Measurements from ENCODE around the gene GPR146.

The GPR146 gene

DNA sequence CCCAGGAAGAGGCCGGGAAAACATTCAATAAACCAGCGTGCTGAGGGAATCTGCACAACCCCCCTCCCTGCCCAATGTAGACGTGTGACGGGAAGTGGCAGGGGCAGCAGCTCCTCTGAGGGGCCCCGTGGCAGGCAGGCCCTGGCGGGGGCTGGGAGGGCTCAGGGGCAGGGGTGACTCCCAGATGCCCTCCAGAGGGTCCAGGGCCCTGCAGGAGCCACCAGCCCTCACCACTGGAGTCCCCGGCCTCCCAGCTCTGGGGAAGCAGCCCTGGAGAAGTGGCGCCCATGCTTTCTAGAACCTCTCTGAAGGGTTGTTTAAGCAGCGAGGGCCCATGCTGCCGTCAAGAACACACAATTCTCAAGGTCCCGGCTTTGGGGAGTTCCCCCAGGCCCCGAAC is 35.2 kb downstream of the GPR146 start:
- no peak for DNase-seq

DNA sequence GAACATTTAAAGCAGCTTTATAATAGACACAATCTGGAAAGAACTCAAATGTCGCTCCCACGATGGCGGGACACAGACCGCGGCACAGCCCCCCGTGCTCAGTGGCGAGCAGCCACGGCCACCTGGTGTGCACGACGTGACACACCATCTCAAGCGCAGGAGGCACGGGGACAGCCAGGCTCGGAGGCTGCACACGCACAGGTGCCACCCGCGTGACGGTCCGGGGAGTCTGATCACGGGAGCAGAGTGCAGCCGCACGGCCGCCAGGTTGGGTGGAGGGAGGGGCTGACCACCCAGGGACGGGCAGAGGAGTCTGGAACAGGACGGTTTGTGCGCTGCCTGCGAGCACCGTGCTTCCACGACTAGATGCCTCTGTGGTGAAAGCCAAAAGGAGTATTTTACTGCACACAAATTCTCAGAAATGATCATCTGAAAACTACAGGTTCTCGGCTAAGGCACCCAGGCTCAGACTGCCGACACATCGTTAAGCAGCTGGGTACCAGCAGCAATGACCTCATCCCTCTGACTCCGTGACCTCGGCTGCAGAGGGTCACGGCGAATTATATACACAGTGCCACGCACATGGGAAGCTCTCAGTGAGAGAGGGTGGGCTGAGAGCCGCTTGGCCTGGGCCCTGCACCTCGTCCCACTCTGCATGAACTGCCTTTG is 36.0 kb downstream of the GPR146 start:
- DNase-seq = no peak

DNA sequence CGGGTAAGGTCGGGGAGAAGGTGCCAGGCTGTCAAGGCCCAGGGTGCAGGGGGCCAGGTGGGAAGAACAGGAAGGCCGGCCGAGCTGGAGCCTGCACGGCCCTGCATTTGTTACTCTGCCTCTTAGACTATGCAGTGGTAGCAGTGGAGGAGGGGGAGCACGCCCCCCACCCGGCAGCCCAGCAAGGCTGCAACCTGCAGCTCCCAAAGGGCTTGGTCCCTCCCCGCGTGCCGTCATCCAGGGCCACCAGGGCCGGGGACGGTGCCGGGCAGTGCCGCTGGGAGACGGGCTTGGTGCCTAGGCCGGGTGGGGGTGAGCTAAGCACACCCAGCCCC is 36.5 kb downstream of the GPR146 start:
- no peak for DNase-seq

DNA sequence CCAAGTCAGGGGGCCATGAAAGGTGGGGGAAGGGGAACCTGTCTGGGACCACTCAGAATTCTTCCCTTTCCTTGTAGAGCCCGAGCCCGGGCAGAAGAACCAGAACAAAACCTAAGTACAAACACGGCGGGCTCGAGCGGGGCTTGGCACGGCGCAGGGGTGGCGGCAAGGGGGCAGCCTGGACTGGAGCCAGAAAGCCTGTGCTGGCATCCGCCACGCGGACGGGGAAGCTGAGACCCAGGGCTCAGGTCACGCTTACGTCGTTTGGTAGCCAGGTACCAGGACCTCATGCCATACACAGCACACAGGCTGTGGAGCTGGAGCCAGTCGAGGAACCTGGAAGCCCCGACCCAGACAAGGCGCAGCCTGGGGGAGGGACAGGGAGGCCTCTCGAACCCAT is 37.0 kb downstream of the GPR146 start:
- no peak for DNase-seq

DNA sequence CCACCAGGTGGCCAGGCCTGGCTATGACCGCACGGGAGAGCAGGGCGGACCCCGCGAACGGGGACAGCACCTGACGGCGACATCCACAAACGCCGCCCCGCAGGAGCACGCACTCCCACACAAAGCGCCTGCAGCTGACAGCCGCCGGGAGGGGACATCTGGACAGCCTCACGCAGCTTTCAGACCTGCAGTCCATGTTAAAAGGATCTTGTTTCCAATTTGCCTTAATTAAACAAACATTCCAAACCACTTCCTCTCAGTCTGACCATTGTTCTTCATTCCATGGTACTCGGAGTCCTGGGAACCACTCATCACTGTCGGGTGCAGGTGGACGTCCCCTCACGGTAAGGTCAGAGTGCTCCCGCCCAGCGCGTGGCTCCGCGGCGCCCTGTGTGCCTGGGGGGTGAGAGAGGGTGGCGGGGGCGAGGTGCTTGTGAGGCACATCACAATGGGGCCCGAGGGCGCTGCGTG is 37.6 kb downstream of the GPR146 start:
- DNase-seq = no peak

DNA sequence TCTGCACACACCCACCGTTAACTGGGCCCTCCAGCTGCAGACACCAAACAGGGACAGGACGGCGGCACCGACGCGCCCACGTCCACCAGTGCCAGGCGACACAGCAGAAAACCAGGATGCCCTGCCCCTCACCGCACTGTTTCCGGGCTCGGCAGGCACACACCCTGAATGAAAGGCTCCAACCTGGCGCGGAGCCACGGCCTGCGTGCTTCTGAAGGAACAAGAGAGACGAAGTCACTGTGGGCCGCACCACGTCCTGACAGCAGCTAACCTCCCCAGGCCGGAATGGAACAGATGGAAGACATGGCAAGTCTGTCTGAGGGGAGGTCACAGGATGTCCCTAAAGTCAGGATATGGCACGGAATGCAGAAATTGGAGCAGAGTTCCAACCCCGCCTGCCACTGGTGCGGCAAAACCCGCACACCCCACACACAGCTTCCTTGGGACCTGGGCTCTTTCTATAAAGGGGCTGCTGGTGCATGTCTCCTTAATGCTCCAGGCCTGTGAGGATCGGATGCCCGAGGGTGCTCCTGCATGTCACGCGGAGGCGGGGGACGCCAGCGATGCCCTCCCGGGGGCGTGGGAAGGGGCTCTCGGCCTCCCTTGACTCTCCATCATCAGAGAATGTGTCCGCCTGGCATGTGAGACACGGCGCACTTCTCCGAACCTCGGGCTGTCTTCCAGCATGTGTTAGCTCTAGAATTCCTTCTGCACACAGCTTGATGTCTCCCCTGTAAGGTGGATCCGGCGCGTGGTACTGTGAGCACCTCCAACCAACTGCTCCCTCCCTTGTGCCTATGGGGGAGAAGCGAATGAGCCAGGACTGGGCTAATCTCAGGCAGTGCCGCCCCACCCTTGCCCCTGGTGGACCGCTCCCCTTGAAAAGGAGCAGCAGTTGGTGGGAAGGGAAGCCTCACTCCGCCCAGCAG is 39.6 kb downstream of the GPR146 start:
- no peak for DNase-seq

DNA sequence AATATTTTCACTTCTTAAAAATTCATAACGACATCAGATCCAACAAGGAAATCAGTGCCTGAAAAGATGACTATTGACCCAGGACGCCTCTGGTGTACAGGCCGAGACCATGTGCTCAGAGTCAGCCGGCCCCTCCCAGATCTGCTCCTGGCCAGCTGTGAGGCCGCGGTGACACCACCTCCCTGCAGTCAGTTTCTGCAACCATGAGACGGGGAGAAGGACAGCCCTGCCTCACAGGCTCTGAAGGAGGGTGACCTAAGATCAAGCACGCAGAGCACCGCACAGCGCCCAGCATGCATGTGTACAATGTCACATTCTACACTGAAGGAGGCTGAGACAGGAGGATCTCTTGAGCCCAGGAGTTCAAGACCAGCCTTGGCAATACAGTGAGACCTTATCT is 40.9 kb downstream of the GPR146 start:
- DNase-seq = no peak

DNA sequence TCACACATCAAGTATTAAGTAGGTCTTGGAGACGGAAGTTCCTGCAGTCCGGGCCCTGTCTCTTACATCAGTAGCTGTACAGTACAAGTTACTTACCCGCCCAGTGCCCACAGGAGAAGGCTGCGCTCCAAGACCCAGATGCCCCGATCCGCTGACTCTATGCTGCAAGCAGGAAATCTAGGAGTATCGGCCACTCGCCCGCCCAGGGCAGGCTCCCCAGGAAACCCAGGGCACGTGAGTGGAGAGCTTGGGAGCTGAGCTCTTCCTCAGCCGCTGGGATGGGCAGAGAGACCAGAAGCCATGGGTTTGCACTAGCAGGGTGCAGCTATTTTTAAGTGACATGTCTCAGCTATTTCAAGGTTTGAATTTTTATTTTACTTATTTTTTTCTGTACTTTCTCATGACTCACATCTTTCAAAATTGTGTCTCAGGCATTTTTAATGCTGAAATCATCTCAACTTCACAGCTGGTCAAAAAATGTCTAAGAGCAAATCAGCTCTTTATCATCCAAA is 41.6 kb downstream of the GPR146 start:
- no peak for DNase-seq

DNA sequence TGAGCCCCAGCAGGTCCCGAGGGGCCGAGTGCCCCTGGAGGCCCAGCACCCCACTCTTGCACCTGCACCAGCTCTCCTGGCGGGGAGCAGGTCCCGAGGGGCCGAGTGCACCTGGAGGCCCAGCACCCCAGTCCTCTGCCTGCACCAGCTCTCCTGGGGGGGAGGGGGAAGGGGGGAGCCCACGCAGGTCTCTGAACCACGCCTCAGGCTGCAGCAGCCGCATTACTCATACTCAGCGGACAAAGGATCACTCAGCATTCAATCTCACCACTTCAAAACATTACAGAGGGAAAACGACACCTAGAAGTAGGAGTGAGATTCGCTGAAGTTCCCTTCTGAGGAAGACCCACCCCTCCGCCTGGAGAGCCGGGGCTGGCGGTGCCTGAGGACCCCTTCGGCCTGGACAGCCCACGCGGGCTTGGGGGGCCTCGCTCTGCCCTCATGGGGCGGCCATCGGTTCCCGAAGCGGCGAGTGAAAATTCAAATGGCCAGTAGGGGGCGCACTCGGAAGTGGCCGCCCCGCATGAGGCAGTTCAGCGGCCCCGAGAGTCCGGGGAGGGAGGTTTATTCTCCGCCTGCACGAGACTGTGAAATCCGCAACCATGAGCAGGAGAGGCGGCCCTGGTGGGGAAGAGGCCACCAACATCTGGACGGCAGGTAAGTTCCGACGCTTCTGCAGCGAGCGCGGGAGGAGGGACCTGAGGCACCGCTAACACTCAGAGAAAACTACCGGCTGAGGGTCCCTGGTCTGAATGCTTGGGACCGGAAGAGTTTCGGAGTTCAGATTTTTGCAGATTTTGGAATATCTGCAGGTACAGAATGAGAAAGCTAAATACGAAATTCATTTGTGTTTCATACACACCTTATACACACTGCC is 42.5 kb downstream of the GPR146 start:
- peak; percentile 80 for DNase-seq

DNA sequence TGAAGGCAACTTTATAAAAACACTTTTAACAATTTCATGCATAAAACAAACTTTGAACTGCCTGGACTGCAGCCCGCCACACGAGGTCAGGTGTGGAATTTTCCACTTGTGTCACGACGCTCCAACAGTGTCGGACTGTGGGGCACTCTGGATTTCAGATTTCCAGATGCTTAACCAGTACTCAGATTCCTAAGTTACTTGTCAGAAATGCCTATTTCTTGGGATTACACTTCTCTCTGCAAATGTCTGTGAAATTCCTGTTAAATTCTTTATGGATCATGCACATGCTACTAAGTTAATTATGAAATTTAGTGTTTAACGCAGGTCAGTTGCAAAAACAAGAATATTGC is 43.1 kb downstream of the GPR146 start:
- no peak for DNase-seq

DNA sequence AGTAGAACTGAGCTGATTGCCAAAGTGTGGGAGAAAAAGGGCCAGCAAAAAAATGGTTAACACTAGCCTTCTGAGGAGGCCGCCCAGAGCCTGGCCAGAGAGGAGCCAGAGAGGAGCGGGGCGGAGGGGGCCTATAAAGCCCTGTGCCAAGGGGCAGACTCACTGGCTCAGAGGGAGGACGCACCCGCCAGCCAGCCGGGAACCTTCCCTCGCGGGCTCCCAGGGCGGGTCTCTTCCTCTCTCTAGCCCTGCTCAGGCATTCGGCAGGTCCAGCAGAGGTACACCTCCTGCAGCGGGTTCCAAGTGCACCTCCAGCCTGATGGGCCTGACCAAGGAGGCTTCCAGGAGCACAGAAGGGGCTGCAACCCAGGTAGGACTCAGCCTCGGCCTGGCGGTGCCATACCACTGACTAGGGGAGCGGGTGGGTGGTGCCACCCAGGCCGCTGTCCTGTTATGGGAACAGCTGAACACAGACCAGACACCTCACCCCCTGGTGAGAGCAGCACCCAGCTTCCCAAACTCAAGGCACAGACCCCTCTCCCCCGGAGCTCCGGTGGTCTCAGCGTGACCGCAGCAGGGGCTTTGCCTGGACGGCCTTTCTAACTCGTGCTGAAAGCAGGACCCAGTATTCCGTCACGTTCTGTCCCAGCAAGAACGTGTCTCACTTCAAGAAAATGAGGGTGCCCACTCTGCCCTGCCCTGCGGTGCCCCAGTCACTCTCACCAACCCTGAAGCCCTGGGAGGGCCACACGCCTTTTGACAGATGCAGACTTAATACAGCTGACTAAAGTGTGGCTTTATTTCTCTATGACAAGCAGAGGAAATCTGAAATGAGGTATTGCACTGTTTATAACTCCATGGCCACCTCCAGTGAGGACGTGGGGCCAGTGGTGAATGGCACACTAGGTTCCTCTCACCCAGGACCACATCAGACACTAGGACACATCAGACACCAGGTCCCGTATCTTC is 43.9 kb downstream of the GPR146 start, which contains the start of gene GPER1:
Gene GPER1 (plus strand): TSS at position 162 of the 969 bp plus-strand sequence. CDS start 3,616 bp downstream, outside the sequence.
- no peak for DNase-seq

DNA sequence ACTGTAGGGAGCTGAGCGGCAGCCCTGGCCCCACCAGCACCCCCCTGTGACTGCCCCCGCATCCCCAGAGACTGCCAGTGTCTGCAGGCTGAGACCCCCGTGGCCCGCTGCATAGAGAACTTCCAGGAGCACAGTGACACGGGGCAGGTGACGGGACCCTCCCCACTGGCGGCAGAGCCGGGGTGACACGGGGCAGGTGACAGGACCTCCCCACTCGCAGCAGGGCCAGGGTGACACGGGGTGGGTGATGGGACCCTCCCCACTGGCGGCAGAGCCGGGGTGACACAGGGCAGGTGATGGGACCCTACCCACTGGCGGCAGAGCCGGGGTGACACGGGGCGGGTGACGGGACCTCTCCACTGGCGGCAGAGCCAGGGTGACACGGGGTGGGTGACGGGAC is 45.9 kb downstream of the GPR146 start:
- DNase-seq = no peak

DNA sequence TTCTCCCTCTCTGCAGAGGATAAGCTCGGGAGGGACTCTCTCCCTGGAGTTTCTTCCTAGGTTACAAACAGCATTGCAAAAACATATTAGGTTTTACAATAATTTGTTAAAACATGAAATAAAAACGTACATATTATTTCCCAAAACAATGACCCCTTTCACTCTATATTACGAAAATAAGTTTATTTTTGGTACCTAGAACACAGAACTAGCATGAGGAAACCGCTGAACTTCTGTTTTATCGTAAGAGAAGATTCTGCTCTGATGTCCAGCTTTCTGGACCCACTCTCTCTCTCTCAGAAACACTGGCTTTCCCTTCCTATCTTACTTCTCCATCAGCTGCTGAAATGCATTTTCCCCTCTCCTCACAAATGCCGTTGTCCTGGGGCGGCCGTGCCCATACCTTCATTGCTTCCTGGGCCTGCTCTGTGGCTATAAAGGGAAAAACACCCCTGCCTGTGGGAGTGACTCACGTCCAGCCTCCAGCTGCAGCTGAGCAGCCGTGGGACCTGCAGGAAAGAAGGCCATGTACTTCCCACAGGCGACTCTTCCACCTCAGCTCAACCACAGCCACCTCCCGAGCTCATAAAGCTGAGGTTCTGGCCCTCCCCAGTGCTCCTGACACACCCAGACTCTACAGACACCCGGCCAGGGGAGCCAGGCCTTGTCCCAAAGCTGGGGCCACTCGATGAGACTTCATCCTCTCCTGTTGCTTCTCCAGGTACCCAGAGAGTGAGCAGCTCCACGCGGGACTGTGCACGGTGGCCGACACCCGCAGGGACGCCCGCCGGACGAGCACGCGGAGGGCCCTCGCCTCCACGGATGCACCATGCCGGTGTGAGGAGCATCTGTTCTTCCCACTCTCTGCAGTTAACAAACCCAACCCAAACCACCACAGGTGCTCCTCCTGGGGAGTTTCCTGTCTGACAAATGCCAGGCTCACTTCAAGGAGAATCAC is 46.6 kb downstream of the GPR146 start:
- DNase-seq = no peak

DNA sequence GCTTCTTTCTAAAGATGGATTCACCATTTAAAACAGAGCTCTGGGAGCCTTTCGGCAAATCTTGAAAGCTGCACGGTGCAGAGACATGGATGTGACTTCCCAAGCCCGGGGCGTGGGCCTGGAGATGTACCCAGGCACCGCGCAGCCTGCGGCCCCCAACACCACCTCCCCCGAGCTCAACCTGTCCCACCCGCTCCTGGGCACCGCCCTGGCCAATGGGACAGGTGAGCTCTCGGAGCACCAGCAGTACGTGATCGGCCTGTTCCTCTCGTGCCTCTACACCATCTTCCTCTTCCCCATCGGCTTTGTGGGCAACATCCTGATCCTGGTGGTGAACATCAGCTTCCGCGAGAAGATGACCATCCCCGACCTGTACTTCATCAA is 47.3 kb downstream of the GPR146 start:
- no peak for DNase-seq

DNA sequence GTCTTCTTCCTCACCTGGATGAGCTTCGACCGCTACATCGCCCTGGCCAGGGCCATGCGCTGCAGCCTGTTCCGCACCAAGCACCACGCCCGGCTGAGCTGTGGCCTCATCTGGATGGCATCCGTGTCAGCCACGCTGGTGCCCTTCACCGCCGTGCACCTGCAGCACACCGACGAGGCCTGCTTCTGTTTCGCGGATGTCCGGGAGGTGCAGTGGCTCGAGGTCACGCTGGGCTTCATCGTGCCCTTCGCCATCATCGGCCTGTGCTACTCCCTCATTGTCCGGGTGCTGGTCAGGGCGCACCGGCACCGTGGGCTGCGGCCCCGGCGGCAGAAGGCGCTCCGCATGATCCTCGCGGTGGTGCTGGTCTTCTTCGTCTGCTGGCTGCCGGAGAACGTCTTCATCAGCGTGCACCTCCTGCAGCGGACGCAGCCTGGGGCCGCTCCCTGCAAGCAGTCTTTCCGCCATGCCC is 47.9 kb downstream of the GPR146 start:
- no peak for DNase-seq

DNA sequence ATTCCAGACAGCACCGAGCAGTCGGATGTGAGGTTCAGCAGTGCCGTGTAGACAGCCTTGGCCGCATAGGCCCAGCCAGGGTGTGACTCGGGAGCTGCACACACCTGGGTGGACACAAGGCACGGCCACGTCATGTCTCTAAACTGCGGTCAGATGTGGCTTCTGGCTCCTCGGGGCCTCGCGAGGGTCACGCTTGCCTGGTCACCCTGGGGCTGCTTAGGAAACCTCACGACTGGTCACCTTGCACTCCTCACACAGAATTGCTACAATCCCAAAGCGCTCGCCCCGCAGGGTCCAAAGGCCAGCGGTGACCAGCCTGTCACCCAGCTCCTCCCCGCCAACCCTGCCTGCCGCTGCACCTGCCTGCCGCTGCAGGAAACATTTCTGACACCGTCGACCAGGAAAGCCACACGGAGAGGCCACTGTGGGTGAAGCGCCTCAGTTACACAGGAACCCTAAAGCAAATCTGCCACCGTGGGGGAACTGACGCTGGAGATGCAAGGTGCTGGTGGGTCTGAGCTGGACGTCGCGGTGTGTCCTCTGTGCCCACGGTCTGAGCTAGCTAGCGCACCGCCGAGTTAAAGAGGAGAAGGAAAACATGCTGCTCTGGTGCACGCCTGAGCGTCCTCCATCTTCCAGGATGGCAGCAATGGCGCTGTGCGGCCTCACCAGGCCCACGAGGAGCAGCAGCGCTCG is 48.6 kb downstream of the GPR146 start:
- no peak for DNase-seq

DNA sequence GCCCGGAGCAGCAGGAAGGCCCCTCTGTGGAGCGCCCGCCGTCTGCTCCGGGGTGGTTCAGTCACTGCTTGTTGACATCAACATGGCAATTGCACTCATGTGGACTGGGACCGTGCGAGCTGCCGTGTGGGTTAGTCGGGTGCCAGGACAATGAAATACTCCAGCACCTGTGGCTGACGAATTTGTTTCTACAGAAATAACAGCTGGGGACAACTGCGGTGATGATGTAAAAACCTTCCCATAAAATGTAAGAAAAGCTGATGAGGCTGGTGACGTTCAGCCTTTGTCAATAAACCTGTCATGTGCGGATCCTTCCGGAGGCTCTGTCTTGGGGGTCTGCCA is 49.1 kb downstream of the GPR146 start:
- no peak for DNase-seq

DNA sequence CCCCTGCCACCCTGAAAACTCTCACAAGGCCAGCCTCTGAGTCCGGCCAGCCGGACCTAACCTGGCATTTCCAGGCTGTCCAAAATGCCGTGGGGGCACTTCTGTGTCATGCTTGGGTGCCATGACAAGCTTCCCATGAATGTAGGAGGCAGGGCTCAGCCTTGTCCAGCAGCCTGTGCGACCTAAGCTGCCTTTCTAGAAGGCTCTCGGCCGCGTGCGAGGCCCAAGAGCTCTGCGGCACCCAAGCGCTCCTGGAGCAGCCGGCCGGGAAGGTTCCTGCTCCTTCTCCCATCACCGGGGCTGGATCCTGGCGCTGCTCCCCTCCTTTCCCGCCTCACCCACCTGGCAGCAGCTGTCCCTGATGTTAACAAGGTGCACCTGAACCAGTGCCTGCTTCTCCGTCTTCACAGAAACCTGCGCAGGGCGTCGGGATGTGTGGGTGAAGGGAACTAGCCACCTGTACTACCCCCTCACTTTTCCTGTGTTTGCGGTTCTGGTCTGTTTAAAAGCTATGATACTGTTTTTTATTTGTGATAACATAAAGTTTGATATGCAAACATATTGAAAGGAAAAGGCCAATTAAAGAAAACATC is 49.7 kb downstream of the GPR146 start:
- no peak for DNase-seq

DNA sequence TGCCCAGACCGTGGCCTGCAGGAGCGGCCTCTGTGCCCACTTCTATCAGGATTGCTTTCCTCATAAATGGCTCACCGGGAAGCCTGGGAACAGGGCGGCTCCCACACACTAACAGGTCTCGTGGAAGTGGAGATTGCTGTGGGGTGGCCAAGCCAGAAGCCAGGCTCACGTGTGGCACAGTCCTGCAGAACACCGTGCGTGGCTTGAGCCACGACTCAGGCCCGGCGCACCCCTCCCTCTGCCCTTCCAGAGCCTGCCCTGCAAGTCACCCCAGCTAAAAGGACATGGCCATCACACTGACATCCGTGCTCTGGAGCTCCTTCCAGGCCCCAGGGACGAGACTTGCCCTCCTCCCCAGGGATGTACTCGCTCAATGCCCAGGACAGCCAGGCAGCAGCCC is 50.5 kb downstream of the GPR146 start:
- DNase-seq = no peak

Data from activated CD4-positive, alpha-beta T cell treated with anti-CD3 and anti-CD28 coated beads, Interleukin-10, Interleukin-2, amounts not matched to agents 100 ng/mL and 50 ng/mL, durations not matched to agents 16 hours and 8 hours (primary cell).